Measurements from ENCODE around the gene CD47.

- no peak for TF ChIP-seq CTCF (IDR thresholded peaks at IDR 0.05)
- no peak for TF ChIP-seq POLR2AphosphoS5 (IDR thresholded peaks at IDR 0.05)
- no peak for TF ChIP-seq EP300 (IDR thresholded peaks at IDR 0.05)
These were observed 79.2 kb downstream of the CD47 start for GRCh38 chr3:108011616-108012015.
